ENCODE measurements around the gene CCL26. TPM values are rescaled to one million over a fixed set of nuclear protein-coding genes. Genes with fewer than 3 reads are reported as not detected.

CCL26 gene
- total and polyA plus RNA-seq, 10 donors, result 0.35 to 0.41 TPM; not detected in 8

DNA sequence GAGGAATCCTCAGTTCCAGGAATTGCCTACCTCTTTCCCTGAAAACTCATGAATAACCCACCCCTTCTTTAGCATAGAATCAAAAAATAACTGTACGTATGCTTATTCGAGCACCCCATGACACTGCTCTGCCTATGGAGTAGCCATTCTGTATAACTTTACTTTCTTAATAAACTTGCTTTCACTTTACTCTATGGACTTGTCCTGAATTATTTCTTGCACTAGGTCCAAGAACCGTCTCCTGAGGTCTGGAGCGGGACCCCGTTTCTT is 30.5 kb upstream of the CCL26 start:
- Histone ChIP-seq H3K4me1 (peaks cover 0 to 9% (median 0%) of the 10 kb centered on the region in 6 donors), H3K36me3 (no peaks in the 10 kb centered on the region), H3K9me3 (peaks cover 0 to 23% (median 17%) of the 10 kb centered on the region in 8 donors), H3K4me3 (no peak overlapping the region), H3K27ac (no peak overlapping the region), H3K27me3 (replicated peaks in 1 of 7) (peaks cover 0 to 6% (median 0%) of the 10 kb centered on the region in 7 donors)
- intact Hi-C loops (cut with DNase I; ENCODE audit: low total_unique reads), result no loop called here
- 91 to 96% (median 93%) methylated on average over 5 of the region's 5 CpGs for whole genome bisulfite sequencing, 5 donors
- TF ChIP-seq POLR2A (IDR thresholded peaks at IDR 0.05) (no peak), POLR2AphosphoS5 (IDR thresholded peaks at IDR 0.05) (no peak)
- TF ChIP-seq, protein P1, sequence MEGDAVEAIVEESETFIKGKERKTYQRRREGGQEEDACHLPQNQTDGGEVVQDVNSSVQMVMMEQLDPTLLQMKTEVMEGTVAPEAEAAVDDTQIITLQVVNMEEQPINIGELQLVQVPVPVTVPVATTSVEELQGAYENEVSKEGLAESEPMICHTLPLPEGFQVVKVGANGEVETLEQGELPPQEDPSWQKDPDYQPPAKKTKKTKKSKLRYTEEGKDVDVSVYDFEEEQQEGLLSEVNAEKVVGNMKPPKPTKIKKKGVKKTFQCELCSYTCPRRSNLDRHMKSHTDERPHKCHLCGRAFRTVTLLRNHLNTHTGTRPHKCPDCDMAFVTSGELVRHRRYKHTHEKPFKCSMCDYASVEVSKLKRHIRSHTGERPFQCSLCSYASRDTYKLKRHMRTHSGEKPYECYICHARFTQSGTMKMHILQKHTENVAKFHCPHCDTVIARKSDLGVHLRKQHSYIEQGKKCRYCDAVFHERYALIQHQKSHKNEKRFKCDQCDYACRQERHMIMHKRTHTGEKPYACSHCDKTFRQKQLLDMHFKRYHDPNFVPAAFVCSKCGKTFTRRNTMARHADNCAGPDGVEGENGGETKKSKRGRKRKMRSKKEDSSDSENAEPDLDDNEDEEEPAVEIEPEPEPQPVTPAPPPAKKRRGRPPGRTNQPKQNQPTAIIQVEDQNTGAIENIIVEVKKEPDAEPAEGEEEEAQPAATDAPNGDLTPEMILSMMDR (IDR thresholded peaks at IDR 0.05 in 8 of 11, conservative IDR thresholded peaks at IDR 0.05 in 3 of 11), result no peak
- no peak for DNase-seq

DNA sequence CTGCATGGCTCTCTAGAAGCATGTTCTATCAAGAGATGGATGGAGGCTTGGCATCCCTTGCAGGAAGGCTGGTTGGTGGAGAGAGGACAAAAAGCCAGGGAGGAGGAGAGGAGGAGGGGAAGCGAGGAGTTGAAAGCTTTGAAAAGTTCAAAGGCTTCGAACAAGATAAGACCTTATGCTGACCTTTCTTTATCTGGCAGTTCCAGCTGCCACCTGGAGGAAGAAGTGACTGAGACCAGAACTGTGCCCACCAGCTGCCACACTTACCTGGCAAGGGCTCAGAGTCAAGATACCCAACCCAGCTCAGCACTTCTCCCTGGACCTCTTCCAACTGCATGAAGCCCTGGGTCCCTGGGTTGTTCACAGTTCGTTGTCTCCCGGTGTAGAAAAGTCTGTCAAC is 26.8 kb upstream of the CCL26 start:
- intact Hi-C loops (cut with DNase I; ENCODE audit: low total_unique reads), result no loop called here
- H3K36me3 ChIP-seq, result no peaks in the 10 kb centered on the region
- TF ChIP-seq POLR2A (IDR thresholded peaks at IDR 0.05) (no peak), POLR2AphosphoS5 (IDR thresholded peaks at IDR 0.05) (no peak)
- TF ChIP-seq, protein P1 (IDR thresholded peaks at IDR 0.05 in 8 of 11, conservative IDR thresholded peaks at IDR 0.05 in 3 of 11), result no peak
- H3K4me3 ChIP-seq, result no peak overlapping the region
- 61 to 75% (median 64%) methylated on average over 4 of the region's 4 CpGs for WGBS, 5 donors
- H3K27ac ChIP-seq, result no peak overlapping the region
- peaks cover 0 to 13% (median 0%) of the 10 kb centered on the region in 7 donors for H3K27me3 ChIP-seq (replicated peaks in 1 of 7)
- peaks cover 0 to 26% (median 3%) of the 10 kb centered on the region in 6 donors for H3K4me1 ChIP-seq
- DNase-seq, result no peak
- no peaks in the 10 kb centered on the region for H3K9me3 ChIP-seq

DNA sequence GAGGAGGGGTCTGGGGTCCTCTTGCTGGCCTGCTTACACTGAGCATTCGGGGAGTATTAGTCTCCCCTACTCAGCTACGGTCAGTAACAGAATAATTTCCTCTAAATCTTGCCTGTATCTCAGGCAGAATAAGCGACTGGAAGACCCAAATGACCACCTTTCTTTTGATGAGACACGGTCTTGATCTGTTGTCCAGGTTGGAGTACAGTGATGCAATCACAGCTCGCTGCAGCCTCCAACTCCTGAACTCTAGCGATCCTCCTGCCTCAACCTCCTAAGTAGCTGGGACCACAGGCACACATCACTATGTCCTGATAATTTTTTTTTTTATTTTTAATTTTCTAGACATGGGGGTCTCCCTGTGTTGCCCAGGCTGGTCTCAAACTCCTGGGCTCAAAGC is 24.4 kb upstream of the CCL26 start:
- H3K9me3 ChIP-seq, result no peaks in the 10 kb centered on the region
- intact Hi-C loops (cut with DNase I; ENCODE audit: low total_unique reads), result no loop called here
- H3K27me3 ChIP-seq (replicated peaks in 1 of 7), result peaks cover 0 to 13% (median 0%) of the 10 kb centered on the region in 7 donors
- H3K4me3 ChIP-seq, result no peak overlapping the region
- peaks cover 0 to 29% (median 5%) of the 10 kb centered on the region in 6 donors for H3K4me1 ChIP-seq
- no peaks in the 10 kb centered on the region for H3K36me3 ChIP-seq
- H3K27ac ChIP-seq, result peak overlapping the region in 5 of 8 donors; percentile 27 to 81 (median 75)
- TF ChIP-seq POLR2AphosphoS5 (IDR thresholded peaks at IDR 0.05) (no peak), POLR2A (IDR thresholded peaks at IDR 0.05) (no peak)
- TF ChIP-seq, protein P1 (IDR thresholded peaks at IDR 0.05 in 8 of 11, conservative IDR thresholded peaks at IDR 0.05 in 3 of 11), result no peak
- DNase-seq, result no peak
- 84 to 90% (median 86%) methylated on average over 6 of the region's 6 CpGs for WGBS, 5 donors

DNA sequence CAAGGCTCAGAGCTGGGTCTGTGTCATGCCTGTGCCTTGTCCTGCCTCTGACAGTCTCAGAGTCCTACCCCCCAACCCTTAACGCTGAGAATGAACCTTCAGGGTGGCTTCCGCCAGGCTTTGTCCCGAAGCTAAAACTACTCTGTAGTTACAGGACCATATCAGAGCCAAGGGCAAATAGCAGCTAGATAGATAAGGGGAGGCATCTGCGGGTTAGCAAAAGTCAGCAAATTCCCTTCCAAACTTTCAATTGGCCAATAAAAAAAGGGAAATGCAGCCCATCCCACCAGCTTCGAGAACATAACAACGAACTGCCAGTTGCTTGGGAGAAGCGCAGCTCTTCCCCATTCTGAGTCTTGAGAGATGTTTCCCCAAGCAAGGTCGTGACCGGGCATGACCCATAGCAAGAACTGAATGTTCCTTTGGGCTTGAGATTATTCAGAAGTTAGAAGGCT is 23.8 kb upstream of the CCL26 start:
- Histone ChIP-seq H3K36me3 (no peaks in the 10 kb centered on the region), H3K4me1 (peaks cover 0 to 29% (median 5%) of the 10 kb centered on the region in 6 donors), H3K27ac (peak overlapping the region in 5 of 8 donors; percentile 49 to 81 (median 75)), H3K27me3 (replicated peaks in 1 of 7) (peaks cover 0 to 13% (median 0%) of the 10 kb centered on the region in 7 donors), H3K4me3 (no peak overlapping the region), H3K9me3 (no peaks in the 10 kb centered on the region)
- TF ChIP-seq POLR2AphosphoS5 (IDR thresholded peaks at IDR 0.05), result peak in 1 of 3 donors; percentile 83
- TF ChIP-seq, protein P1 (IDR thresholded peaks at IDR 0.05 in 8 of 11, conservative IDR thresholded peaks at IDR 0.05 in 3 of 11), result no peak
- WGBS, 5 donors, result 38 to 48% (median 43%) methylated on average over 9 of the region's 9 CpGs
- intact Hi-C loops (cut with DNase I; ENCODE audit: low total_unique reads), result no loop called here
- DNase-seq, result no peak
